ENCODE results near the gene CCDC170. TPM values are rescaled to one million over a fixed set of nuclear protein-coding genes. Genes with fewer than 3 reads are reported as not detected.

Gene CCDC170
- polyA plus RNA-seq, 3 donors, result 2.8 to 3.1 (median 2.8) TPM

DNA sequence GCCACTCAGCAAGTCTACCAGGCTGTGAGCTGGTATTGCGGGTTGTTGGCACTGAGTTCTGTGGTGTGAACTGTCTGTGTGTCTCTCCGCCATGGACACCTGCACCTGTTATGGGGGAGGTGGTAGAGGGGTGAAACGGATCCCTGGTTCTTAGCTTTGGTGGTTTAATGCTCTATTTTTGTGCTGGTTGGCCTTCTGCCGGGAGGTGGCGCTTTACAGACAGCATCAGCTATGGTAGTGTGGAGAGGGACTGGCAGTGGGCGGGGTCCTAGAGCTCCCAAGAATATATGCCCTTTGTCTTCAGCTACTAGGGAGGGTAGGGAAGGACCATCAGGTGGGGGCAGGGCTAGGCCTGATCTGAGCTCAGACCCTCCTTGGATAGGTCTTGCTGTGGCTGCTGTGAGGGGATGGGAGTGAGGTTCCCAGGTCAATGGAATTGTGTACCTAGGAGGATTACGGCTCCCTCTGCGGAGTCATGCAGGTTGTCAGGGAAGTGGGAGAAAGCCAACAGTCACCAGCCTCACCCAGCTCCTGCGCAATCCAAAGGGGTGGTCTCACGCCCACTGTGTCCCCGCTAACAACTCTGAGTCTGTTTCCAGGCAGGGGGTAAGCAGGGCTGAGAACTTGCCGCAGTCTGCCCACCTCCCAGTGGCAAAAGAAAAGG lies 154.3 kb downstream of the CCDC170 start:
- DNase-seq (ENCODE audit: low read depth in 3 of 3, low spot score in 2 of 3), result no peak

DNA sequence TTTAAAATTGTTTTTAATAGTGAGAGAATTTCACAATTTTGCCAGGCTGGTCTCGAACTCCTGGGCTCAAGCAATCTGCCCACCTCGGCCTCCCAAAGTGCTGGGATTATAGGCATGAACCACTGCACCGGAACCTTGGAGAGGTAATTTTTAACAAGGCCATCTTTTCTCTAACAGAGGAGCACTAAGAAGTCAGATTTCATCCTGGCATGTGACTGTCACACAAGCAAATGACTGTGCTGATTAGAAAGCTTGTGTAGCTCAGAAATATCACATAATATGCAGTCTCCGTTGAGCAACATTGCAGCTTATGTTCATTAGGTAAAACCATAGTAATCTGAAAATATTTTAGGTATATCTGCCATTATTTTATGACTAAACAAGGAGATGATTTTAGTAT lies 156.0 kb downstream of the CCDC170 start:
- no peak for DNase-seq (ENCODE audit: low read depth in 3 of 3, low spot score in 2 of 3)

DNA sequence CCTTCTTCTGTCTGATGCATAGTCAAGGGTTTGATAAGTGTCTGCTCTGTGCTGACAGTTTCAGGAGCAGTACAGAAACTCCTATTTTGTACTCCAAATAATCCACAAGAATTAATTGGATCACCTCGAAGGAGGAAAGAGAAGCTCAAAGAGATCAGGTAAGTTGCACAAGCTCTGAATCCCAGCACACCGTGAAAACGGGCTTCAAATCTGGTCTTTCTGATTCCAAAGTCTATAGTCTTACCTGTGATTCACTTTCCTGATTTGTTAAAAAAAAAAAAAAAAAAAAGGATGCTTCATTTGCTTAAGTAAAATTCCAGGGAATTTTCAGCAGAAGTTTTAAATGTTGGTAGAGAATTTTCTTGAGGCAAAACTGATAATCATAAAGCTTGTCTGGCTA lies 157.8 kb downstream of the CCDC170 start:
- no peak for DNase-seq (ENCODE audit: low read depth in 3 of 3, low spot score in 2 of 3)

DNA sequence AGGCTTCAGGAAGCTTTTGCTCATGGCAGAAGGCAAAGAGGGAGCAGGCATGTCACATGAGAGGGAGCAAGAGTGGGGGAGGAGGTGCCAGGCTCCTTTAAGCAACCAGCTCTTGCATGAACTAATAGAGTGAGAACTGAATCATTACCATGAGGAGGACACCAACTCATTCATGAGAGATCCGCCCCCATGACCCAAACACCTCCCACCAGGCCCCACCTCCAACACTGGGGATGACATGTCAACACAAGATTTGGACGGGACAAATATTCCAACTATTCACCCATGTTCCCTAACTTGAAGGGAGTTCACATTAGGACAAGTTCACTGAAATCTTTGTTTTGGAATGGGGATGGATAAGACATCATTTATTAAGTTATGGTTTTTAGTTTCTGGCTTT lies 158.5 kb downstream of the CCDC170 start:
- DNase-seq (ENCODE audit: low read depth in 3 of 3, low spot score in 2 of 3), result no peak

DNA sequence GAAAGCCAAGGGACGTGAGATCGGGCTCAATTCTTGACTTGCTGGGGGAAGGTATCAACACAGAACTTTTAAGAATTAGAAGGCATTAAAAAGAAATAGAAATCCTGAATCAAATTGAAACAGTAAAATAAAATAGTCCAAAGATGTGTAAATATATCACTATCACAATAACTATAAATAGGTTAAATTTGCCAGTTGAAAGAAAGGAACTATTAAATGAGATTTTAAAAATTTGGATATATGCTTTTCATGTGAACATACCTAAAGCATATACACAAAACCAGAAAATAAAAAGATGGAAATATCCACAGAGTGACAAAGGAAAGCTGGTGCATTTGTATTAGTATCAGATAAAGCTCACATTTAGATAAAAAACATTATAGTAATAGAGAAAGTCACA lies 161.3 kb downstream of the CCDC170 start:
- DNase-seq (ENCODE audit: low read depth in 3 of 3, low spot score in 2 of 3), result no peak

DNA sequence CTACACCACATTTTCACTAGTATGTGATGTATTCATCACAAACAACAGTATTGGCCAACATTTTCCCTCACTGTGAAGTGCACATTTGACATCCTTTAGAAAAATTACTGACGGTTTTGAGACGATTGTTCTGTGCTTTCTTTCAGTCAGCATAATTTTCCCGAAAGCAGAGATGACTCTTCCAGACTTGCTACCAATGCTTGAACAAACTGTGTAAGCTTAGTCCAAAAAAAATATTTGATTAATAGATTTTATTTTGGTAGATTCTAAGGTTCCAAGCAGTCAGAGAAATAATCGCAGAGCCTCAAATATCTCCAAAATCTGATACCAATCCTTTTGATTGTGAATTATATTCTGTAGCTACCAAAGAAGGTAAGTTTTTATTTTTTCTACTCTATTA lies 162.6 kb downstream of the CCDC170 start:
- DNase-seq (ENCODE audit: low read depth in 3 of 3, low spot score in 2 of 3), result no peak

DNA sequence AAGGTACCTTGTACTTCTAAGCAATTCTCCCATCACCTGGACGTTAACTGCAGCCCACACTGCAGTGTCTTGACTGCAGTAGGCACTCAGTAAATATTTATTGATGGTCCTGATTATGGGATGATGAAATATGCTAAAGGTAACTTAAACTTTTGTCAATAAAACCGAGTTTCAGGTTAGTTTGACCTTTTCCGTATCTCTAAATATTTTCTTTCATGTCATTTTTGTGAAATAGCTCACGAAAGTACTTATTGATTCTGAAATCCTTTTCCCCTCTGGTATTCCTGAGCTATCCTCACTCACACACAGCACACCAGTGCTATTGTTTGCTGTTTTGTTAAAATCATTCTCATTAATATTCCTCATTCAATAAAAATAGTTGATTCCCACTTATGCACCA lies 164.3 kb downstream of the CCDC170 start:
- DNase-seq (ENCODE audit: low read depth in 3 of 3, low spot score in 2 of 3), result no peak

DNA sequence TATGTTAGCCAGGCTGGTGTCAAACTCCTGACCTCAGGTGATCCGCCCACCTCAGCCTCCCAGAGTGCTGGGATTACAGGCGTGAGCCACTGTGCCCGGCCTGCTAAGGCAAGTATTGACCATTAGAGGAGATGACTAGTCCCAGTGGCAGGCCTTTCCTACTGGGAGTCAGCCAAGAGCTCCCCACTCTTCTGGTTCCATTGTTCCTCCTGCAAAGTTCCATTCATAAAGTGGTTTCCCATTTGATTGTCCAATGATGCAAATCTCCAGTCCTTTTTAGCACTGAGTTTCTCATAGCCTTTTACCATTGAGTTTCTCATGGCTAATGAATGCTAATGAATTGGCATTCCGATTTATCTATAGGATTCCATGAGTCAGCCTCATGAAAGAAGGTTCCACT lies 165.4 kb downstream of the CCDC170 start:
- DNase-seq (ENCODE audit: low read depth in 3 of 3, low spot score in 2 of 3), result no peak

DNA sequence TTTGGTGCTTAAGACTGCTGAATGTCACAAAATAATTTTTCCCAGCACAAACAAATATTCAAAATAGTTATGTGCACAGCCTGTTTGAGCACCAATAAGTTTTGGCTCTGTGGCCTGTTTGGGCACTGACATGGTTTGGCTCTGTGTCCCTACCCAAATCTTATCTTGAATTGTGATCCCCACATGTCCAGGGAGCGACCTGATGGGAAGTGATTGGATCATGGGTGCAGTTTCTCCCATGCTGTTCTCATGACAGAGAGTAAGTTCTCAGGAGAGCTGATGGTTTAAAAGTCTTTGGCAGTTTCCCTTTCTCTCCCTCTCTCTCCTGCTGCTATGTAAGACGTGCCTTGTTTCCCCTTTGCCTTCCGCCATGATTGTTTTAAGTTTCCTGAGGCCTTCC lies 167.7 kb downstream of the CCDC170 start:
- no peak for DNase-seq (ENCODE audit: low read depth in 3 of 3, low spot score in 2 of 3)

DNA sequence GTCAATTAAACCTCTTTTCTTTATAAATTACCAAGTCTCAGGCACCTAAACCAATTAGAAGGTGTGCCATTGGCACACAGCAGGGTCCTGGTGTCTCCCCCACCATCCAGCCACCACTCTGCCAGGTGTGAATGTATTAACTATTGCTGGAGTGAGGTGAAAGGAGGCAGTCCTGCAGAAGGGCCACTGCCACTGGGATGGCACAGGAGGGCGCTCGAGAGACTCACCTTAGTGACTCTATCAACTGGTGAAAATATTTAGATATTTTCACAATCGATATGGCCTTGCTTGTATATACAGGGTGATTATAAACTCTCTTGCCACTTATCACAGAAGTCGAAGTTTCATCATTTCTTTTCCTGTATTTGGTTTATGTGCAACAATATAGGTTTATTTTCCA lies 168.1 kb downstream of the CCDC170 start:
- DNase-seq (ENCODE audit: low read depth in 3 of 3, low spot score in 2 of 3), result no peak

DNA sequence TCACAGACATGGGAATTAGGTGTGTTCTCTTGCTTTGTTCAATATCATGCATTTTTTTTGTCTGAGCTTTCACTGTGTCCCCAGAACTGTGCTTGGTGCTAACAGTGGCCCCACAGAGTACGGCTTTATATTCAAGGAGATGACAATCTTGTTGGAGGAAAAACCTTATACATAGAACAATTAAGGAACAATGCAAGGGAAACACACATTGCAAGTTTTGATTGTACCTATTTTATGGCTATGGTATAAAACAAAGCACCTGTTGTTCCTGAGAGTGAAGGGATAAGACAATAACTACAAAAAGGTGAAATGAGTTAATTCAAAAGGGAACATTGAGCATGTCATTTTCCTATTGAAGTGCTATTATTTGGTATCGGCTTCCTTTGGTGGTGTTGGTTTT lies 169.7 kb downstream of the CCDC170 start:
- no peak for DNase-seq (ENCODE audit: low read depth in 3 of 3, low spot score in 2 of 3)

DNA sequence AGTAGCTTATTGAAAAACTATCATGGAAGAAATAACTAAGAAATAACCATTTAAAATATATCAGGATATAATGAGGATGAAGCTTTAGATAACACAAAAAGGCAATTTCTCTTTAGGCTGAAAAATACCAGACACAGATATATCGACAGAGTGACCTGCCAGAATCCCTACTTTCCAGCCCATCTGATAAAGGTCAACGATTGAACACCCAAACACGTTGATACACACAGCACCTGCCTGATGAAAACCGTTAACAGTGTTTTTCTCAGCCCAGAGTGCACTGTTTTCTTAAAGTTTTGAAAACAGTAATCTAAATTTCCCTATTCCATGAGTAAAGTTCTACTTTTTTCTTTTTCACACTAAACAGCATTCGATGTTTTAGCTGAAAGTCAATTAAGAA lies 170.6 kb downstream of the CCDC170 start:
- DNase-seq (ENCODE audit: low read depth in 3 of 3, low spot score in 2 of 3), result no peak

DNA sequence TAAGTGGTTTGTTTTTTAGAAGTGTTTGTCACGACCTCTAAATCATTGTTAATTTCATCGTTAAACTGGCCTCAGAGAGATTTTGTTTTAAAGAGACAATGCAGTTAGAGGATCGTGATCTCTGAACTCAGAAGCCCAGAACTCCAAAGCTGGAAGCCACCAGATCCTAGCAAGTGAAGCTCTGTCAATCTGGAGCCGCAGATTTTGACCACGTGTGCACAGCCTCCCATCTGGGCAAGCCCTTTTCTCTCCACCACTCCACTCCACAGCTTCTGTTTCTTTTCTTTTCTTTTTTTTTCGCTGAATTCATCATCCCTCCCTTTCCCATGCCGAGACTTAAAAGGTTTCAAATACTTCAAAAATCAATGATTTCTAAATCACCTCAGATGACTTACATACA lies 171.5 kb downstream of the CCDC170 start:
- no peak for DNase-seq (ENCODE audit: low read depth in 3 of 3, low spot score in 2 of 3)

DNA sequence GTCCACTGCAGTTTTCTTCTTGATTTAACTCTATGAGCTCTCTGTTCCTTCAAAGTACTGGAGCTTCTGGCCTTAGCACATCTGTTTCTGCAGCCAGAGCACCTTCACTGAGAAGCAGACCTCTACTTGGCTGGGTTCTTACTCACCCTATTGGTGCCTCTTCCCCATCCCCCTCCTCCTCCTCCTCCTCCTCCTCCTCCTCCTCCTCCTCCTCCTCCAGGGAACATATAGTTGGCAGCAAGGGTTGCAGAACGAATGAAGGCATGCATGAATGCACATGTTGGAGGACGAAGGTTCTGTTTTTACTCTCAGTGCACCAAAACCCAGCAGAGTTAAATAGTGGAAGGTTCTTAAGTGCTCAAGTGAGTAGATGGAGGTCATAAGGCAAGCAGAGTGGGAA lies 172.7 kb downstream of the CCDC170 start:
- DNase-seq (ENCODE audit: low read depth in 3 of 3, low spot score in 2 of 3), result no peak

DNA sequence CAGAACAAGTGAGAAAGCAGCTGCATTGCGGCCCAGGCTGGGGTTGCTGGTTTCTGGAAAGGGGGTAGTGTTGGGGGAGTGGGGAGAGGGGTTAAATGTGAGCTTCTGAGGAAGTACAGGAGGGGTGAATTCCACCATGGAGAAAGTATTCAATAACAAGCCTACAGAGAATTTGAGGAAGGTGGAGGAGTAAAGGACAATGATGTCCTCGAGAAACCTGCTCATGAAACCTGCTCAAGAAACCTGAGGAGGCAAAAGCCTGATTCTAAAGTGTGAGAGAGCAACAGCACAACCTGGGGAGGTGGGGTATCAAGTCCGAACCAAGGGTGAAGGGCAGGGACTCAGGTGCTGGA lies 175.4 kb downstream of the CCDC170 start:
- DNase-seq (ENCODE audit: low read depth in 3 of 3, low spot score in 2 of 3), result no peak

DNA sequence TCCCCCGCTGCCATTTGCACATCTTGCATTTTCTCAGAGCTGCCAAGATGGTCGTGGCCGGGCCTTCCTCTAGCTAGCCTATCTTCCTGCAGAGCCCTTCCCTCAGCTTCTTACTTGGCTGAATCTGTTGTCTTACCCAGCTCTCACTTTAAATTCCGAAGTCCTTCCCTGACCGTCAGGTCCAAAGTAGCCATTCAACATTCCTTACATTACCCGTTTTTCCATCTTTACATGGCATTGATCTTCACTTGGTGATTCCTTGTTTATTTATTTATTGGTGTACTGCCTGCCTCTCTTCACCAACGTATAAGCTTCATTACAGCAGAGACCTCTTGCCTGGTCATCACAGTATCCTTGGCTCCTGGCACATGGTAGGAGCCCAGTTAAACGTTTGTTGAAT lies 176.3 kb downstream of the CCDC170 start:
- no peak for DNase-seq (ENCODE audit: low read depth in 3 of 3, low spot score in 2 of 3)

Other genes with a start within 250 kb of the CCDC170 start
- 10 to 100 TPM; 16.9 to 19.0 (median 18.9) TPM for gene ZBTB2, start 102.5 kb upstream of the CCDC170 start, polyA plus RNA-seq (ENCODE audit: insufficient read length in 3 of 3)
- gene RMND1, start 41.9 kb upstream of the CCDC170 start, polyA plus RNA-seq (ENCODE audit: insufficient read length in 3 of 3), result 10 to 100 TPM; 45.4 to 62.1 (median 46.2) TPM

Measured in right renal cortex interstitium (tissue), 3 donors.